Fibroblast of peridontal ligament (primary cell): ENCODE data around the gene MYF6.
A peak's percentile ranks its signal among the peaks of the same experiment; 100 is the strongest.

Source experiments
- DNase-seq: peaks from one replicate; pipeline ENCODE4 v3.0.0-alpha.2; 2010; ENCODE audit errors: extremely low read depth

Gene MYF6

DNA sequence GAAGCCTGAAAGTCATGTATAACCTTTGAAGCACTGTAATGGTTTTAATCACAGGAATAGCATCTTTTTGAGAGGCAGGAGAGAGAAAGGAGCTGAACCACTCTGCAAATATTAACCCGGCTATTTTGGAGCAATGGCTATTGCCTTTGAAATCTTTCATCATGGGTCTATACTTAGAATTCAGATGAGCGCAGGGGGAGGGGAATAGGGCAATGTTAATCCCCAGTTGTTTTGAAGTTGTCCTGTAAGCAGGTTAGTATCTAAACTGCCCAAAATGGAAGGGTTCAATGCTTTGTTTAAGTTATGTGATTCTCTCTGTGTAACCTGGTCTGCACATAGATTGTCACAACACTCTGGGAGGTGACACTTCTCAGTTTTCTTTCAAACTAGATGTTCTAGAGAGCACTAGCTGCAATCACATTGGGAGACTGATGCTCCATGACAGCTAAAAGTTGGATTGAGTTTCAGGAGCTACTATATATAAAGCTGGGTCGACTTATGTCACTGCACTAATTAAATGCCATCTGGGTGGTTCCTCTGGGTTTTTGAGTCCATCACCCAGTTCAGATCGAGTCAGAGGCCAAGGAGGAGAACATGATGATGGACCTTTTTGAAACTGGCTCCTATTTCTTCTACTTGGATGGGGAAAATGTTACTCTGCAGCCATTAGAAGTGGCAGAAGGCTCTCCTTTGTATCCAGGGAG is at the start of gene MYF6:
MYF6 (plus strand) TSS at position 509 of the 704 bp plus-strand sequence; CDS start at position 595, 86 bp downstream.
- DNase-seq, result no peak

DNA sequence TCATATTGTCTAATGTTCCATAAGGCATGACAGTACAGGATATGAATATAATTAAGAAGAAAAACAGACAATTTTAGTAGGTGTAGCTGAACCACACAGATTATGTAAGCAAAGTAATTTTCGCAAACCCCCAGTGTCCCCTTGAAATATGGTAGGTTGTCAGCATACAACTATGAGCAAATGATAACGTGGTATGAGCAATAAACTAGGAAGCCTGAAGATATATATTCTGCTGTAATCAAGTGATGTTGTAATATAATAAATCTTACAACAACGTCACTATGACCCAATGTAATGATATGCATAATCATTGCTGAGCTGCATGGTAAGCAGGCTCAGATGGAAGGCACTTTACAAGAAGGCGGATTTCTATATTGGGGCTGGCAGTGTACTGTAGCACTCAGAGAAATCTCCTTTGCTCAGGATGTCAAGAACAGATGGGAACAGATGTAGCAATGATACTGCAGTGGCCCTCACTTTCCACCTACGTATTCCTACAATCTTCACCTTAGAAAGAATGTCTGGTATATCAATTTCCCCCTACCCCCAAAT is 47.8 kb upstream of the MYF6 start:
- DNase-seq, result no peak

DNA sequence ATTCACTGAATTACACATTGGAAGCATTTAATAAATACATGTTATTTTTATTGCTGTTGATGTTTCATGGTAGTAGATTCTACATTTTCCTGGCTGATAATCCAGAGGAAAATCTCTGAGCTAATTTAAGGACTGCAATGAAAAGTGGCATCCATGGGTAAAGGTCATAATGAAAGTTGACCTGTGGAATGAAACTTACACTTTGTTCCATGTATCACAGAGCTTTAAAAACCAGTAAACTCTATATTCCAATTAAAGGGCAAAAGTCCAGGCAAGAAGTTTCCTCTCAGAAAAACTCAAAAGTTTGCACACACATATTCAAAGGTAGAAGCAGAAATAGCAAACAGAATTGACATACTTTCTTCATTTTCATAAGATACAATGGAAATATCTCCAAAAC is 44.8 kb upstream of the MYF6 start:
- no peak for DNase-seq

DNA sequence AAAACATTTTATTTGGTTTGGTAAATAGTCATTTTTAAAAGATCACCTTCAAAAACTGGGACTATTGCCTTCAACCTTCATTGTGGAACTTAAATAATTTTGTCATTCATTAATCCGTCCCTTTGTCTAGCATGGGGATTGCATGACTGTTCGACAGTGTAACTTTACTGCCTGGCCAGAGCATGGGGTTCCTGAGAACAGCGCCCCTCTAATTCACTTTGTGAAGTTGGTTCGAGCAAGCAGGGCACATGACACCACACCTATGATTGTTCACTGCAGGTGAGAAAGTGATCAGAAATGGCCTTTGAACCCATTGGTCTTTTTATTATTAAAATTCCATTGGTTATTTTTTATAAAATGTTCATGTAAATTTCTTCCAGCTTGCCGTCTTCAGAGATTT is 37.2 kb upstream of the MYF6 start:
- no peak for DNase-seq

DNA sequence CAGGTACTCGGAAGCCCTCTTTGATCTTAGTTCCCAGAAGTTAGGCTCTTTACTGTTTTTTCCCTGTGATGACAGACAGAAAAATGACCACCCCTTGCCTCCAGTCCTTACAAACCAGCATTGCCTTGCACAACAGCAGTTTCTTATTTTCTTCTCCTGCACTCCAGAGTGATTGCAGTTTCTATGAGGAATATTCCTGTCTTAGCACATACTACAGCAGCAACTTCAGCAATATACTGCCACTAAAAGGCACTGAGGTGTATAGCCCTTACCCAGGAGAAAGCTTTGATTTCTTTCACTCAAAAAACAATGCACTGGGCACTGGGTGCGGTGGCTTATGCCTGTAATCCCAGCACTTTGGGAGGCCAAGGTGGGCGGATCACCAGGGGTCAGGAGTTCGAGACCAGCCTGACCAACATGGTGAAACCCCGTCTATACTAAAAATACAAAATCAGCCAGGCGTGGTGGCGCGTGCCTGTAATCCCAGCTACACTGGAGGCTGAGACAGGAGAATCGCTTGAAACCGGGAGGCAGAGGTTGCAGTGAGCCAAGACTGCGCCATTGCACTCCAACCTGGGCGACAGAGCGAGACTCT is 31.3 kb upstream of the MYF6 start:
- peak; percentile 59 for DNase-seq

DNA sequence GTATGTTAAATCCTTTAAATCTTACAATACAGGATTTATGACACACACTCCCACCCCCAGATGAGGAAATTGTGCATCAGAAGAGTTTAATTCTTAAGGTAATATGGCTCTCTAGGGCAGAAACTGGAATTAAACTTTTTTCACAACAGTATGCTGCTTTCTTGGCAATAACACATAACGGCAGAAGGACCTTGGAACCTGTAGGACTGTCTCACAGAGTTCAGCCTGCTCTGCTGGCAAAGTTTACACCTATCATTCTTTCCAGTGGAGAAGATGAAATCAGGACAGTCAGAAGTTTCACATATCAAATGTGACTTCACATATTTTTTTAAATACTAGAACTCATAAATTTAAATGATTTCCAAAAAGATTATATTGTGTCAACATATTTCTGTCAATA is 30.6 kb upstream of the MYF6 start:
- DNase-seq, result no peak

DNA sequence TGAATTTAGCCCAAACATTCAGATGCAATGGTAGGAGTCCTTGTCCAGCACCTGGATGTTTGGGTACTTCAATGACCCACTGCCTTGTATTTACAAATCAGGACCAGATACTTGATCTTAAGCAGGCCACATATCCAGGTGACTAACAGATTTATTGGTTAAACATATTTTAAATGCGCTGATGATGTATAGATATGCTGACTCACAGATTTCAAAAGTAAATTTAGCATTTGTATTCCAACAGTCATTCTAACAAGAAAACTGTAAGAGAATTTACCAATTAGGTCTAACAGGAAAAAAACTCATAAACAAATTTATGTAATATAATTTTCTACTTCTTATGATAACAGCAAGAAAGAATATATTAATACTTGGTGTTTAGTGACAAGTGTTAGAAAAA is 29.4 kb upstream of the MYF6 start:
- DNase-seq, result no peak

DNA sequence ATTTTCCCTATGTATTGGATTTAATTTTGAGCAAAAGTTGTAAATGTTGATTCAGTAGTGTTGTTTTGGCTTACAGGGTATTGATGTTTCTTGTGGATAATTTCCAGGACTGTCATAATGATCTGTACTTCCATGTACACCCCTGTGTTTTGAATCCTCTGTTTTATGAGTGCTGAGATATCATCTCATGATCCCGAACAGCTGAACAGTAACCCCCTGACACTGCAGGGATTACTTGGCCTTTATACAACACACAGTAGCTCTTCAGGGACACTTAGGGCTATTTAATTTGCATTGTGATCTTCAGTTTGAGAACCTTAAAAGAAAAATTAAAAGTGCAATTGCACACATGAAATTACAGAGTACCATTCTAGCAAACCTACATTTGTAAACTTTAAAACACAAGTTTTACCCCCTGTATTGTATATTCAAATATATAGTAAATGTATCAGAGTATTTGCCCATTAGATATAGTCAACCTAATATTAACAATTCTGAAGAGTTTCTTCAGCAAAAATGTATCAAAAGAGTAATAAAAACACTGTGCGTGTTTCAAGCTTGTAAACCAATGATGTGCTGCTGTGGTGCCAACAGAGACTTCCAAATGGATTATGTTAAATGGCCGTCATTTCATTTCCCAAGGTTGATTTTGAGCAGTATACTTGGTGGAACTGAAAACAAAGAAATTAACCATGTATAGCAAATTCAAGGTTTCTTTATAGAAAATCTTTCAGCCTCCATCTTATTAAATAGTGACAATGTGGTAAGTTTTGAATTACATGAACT is 27.9 kb upstream of the MYF6 start:
- DNase-seq, result no peak

DNA sequence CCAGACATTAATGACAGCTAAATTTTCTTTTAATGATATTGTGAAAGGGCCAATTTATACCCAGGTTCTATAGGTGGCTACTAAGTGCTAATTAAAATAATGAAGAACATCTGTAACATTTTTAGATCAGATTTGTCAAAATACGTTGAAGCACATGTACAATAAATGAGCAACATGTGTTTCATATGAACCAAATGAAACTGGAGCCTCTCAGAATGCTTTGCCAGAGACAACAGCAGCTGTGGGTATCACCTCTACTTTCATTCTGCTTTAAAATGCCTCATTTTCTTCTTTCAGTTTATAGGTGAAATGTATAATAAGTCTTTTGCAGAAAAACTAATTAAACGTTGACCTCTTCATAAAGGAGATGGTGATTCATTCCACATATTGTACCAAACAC is 26.1 kb upstream of the MYF6 start:
- DNase-seq, result peak; percentile 41

DNA sequence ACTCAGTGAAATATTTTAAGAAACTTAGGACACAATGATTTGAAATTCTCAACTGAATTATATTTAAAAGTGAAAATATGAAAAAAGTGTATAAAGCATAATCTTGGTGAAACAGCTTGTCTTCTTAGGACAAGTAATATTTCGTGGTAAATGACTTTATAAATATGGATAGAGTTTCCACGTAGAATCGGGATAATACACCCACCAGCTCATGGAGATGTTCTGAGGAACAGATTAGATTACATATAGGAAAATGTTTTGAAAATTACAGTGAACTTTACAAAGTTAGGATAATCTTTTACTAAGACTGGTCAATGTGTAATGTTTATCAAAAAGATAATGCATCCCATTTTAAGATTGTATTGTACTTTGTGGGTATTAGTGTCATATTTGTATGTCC is 25.6 kb upstream of the MYF6 start:
- no peak for DNase-seq

DNA sequence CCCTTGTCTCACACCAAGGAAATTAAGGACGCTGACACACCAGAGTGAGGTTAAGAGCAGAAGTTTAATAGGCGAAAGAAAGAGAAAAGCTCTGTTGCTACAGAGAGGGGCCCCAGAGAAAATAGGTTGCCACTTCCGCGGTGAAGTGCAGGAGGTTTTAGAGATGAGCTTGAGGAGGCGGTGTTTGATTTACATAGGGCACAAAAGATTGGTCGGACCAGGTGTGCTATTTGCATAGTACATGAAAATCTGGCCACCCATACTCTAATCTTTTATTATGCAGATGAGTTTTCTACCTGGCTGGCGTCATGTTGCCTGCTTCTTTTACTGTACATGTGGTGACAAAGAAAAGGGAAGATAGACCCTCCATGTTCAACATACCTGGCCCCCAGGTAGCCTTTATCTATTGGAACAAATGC is 23.3 kb upstream of the MYF6 start:
- DNase-seq, result no peak

DNA sequence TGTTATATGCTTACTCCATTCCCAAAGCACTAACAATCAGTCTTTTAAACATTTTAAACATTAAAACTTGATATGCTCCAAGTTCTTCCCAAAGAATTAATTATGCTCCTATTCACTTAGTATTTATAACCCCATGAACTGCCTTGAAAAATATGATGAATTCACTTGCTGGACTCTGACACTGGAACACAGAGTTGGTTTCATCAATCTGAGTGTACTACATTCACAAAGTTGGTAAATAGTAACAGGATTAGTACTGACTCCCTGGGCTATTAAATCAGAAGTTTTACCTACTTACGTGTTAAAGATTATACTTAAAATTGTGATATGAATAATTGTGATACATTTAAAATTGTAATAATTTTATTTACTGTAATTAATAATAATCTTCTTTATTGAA is 17.3 kb upstream of the MYF6 start:
- DNase-seq, result no peak

DNA sequence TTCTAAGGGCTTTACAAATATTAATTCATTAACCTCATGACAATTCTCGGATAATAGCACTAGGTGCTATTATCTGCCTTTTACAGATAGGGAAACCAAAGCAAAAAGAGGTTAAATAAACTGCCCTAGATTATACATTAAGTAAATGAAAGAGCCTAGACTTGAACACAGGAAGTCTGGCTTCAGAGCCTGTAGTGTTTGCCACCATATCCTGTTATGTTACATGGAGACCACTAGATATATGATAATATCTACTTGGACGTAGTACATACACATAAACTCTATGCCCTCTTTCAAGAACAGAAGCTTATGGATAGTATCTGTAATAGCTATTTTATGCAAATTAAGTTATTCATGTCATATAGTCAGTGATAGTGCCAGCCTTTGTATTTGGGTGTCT is 16.9 kb upstream of the MYF6 start:
- no peak for DNase-seq

DNA sequence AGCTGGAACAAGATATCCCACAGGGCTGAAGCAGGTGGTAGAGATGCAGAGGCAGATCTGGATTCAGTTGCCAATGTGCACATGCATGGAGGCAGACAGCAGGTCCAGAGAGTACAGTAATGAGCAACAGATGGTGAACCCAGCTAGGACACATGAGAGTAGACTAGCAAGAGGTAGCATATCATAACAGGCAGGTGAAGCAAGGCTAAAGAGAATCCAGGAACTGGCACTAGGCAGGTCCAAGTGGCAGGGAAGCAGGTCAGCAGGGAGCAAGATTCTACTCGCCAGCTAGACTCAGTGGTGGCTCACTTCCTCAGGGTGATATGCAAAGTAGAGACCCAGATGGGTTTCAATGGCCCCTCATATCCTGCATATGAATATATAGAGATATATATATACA is 15.3 kb upstream of the MYF6 start:
- DNase-seq, result no peak

DNA sequence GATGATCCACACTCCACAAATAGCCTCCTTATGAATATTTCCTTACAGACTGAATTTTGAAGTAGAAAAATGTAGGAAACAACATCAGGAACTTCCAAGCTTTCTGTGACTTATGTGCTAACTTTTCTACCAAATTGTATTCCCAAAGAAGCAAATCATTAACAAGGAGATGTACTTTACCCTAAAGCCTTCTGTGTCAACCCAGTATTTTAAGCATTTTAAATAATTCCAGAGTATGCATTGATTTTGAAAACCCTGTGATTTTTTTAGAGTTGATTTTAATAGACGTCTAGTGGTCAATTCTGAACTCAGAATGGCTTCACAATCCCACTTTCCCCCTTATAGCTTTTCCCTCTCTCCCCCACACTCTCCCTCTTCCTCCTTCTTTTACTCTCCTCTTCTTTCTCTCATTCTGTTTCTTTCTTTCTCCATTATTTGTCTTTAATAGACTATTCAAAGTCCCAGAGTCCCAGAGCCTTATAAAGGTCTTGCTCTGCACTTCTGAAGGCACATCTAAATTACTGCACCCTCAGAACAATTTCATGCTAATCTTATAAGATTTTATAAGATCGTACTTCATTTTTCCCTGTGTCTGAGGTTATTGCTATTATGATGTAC is 10.1 kb upstream of the MYF6 start:
- DNase-seq, result no peak

DNA sequence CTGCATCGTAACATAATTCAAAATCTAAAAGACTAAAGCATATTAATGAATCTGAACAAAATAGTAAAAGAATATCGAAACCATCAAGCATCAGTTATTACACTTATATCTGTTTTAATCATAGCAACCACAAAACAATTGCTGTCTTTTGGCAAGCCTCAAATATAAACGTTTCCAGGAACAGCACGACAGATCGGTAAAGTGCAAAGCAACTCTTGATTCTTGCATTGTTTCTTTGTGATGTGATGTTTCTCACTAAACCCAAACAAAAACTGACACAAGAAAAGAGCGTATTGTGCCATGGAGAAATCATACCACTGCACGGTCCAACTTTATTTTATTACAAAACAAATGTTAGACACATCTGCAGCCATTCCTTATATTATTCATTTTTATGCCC is 9.2 kb upstream of the MYF6 start:
- no peak for DNase-seq

DNA sequence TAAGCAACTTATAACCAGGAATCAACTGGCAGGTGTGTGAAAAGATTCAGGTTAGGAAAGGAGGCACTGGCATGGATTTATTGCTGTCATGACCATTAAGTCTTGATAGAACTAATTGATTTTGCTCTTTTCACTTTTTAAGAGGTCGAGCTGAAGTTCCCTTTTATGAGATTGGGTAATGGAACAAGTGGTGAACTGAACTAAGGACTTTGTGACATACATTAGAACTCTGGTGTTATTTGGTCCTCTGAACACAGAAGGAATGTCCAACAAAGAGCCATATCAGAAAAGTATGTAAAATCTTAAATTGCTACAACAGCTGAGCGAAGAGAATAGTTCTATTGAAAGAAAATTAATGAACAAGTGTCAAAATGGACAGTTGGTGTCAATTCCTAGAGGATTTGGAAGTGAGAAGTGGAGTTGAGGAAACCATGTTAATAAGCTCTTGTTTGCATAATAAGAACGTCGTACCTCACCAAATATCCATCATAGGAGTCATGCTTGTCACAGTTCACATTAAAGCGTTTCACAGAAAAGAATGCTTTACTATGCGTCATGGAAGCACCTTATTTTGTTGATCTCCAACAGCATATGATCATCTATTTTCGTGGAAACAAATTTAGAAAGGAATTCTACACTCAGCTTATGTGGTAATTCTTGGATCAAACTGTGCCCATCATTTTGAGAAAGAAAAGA is 8.4 kb upstream of the MYF6 start:
- no peak for DNase-seq

DNA sequence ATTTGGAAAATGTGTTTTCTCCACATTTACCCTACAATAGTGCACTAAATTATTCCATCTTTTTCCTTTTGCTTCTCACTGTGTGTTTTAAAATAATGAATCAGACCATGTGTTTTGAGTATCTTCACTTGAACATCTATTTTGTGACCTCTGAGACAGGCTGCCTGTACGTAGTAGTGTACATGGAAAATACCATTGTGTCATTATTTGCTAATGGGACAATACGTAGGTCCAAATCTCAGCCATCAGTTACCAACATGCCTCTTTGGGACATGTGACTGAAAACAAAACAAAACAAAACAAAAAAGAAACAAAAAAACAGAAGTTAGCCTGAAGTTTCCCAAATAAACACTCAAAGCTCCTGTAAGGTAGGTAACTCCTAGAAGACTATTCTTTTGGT is 7.1 kb upstream of the MYF6 start:
- DNase-seq, result no peak

DNA sequence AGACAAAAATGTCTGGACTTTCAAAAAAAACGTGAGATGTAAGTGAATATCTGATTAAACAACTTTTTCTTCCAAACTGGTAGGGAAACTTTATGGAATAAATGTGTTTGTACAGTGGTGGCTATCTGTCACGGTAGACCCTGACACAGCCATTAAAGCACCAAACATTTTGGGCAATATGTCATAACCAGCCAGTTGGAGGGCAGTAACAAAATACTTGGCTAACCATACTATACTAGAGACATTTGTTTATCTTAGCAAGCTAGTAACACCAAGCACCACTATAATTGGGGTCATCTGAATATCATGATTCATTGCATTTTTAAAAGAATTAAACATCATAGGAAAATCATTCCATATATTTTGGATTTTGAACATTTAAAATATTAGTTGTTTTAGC is 6.0 kb upstream of the MYF6 start:
- DNase-seq, result peak; percentile 56

DNA sequence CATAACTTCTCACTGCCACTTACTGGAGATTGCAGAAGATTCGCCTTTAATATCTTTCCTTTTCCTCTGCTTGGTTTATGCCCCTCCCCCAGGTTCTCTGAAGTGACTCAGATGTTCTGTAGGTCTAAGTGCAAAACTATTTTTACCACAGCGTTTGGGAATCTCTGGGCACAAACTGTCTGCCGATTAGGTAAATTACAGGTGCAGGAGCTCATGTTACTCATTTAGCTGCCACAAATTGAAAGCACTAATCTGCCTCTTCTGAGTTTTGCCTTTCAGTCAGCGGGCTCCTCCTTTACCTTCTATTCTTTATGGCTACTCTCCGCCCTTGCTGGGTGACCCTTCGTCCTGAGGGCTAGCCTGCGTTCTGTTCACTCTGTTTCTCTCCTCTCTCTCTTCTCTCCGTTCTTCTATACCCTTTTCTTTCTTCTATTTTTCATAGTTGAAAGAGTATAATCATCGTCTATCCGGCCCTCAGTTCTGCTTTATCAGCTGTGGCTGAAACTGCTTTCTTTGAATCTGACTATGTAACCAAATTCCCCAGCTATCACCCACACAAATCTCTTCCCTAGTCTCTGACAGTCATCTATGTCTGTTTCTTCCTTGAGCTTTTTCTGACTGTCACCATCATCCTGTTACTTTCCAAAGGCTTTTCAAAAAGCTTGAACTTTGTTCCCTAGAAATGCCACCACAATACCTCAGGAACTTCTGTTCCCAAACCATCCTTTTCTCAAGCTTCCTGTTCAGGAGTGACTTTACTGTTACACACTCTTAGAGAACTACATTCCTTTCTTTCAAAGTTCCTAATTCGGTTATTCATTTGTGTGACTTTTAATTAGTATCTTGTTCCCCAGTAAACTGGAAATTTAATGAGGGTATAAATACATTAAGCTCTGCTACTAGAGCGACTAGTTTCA is 4.3 kb upstream of the MYF6 start:
- peak; percentile 49 for DNase-seq

DNA sequence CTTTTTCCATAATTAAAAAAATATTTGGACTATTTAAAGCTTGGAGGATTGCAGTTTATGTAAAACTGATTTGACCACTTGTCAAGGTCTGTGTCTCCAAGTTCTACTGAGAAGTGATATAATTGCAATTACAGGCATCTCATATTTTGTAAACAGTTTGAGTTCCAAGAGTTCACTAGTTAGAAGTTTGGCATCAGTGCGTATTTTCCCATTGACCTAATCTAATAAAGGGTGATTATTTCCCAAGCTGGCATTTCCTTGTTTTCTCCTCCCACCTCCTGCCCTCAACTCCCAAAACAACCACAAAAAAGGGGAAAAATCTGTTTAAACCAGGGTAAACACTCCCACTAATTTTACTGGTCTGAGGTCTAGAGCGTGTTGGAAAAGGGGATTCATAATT is 3.0 kb upstream of the MYF6 start:
- no peak for DNase-seq
